Endothelial cell of umbilical vein (primary cell): ENCODE results near the gene TMEM92. TPM values are rescaled to one million over a fixed set of nuclear protein-coding genes. Genes with fewer than 3 reads are reported as not detected.

Source experiments
- BruUV-seq: library from RNA; stranded (reverse); fragments of 400-500 nt; replicated peaks from 2 replicates; lab custom pipeline; 2021; lab: Mats Ljungman, UMichigan
- CTCF ChIA-PET: fragments of 300-600, 350-600 bp; sonication (Branson Sonifier 250); formaldehyde crosslinking; loops from one replicate; lab custom pipeline; 2021; ENCODE audit warnings: antibody characterized with exemption, inconsistent platforms; lab: Charles Lee
- POLR2A ChIA-PET: fragments of 300-600, 350-600 bp; sonication (Branson Sonifier 250); formaldehyde crosslinking; loops from one replicate; lab custom pipeline; 2021; ENCODE audit warnings: antibody characterized with exemption, inconsistent platforms; lab: Charles Lee
- DNase-seq: peaks from one replicate; pipeline ENCODE4 v3.0.0-alpha.2; 2011; ENCODE audit warnings: low read depth, low spot score
- FAIRE-seq: peaks from 2 replicates; lab custom pipeline; 2011; peaks lifted over from hg19 to GRCh38; lab: Jason Lieb, UNC
- H2AFZ ChIP-seq: 2 replicates; pipeline ENCODE4 v1.6.0; 2012; ENCODE audit warnings: low read depth, low read length, control low read depth, inconsistent platforms
- H3K27ac ChIP-seq: 2 replicates; pipeline ENCODE4 v1.5.1; 2011; ENCODE audit warnings: low read depth, mild to moderate bottlenecking, control low read depth, low read length, moderate library complexity; ENCODE audit not compliant: insufficient read depth
- H3K27me3 ChIP-seq, 2 experiments: 2 replicates each; pipeline versions ENCODE4 v1.6.0 to v1.6.1; 2011; ENCODE audit warnings: low read length in 2 of 2, mixed read lengths in 1 of 2; ENCODE audit not compliant: control insufficient read depth in 2 of 2, insufficient read depth in 2 of 2
- H3K36me3 ChIP-seq, 2 experiments: 2 replicates in 1 of 2; 3 replicates in 1 of 2; pipeline ENCODE4 v1.5.1; 2011; ENCODE audit warnings: low read length in 2 of 2, mild to moderate bottlenecking in 1 of 2, moderate library complexity in 1 of 2; ENCODE audit not compliant: control insufficient read depth in 2 of 2, insufficient read depth in 2 of 2; ENCODE audit errors: extremely low read depth in 1 of 2
- H3K4me1 ChIP-seq: 3 replicates; pipeline ENCODE4 v1.5.1; 2011; ENCODE audit warnings: mild to moderate bottlenecking, low read length; ENCODE audit not compliant: control insufficient read depth, insufficient read depth; ENCODE audit errors: extremely low read depth
- H3K4me2 ChIP-seq: 2 replicates; pipeline ENCODE4 v1.6.1; 2011; ENCODE audit warnings: low read length, control low read depth, mixed read lengths; ENCODE audit not compliant: insufficient read depth
- H3K4me3 ChIP-seq, 3 experiments: fragments of 200-600 bp in 1 of 3; sonication (generic), shearing (Covaris generic) in 1 of 3; replicated peaks in 1 of 3; 2 replicates each; pipeline ENCODE4 v1.5.1; 2011 to 2016; ENCODE audit warnings: control low read depth in 3 of 3, low read length in 3 of 3, mild to moderate bottlenecking in 2 of 3, inconsistent platforms in 1 of 3, low read depth in 1 of 3, moderate library complexity in 1 of 3; ENCODE audit not compliant: insufficient read depth in 1 of 3
- H3K79me2 ChIP-seq: 2 replicates; pipeline ENCODE4 v1.6.0; 2012; ENCODE audit warnings: low read length, inconsistent platforms; ENCODE audit not compliant: control insufficient read depth, insufficient read depth
- H3K9ac ChIP-seq: replicated peaks from 2 replicates; pipeline ENCODE3; 2011; ENCODE audit warnings: low read length, control low read depth; ENCODE audit not compliant: insufficient read depth; ENCODE audit errors: extremely low read depth
- H3K9me1 ChIP-seq: replicated peaks from 3 replicates; pipeline ENCODE4 v1.6.0; 2011; ENCODE audit warnings: mild to moderate bottlenecking, low read length; ENCODE audit not compliant: control insufficient read depth, insufficient read depth; ENCODE audit errors: extremely low read depth
- H3K9me3 ChIP-seq: replicated peaks from 2 replicates; pipeline ENCODE4 v1.5.1; 2012; ENCODE audit warnings: low read length, inconsistent platforms; ENCODE audit not compliant: control insufficient read depth, insufficient read depth
- H4K20me1 ChIP-seq: replicated peaks from 2 replicates; pipeline ENCODE3; 2011; ENCODE audit warnings: mild to moderate bottlenecking, low read length; ENCODE audit not compliant: control insufficient read depth, insufficient read depth; ENCODE audit errors: extremely low read depth
- CTCF ChIP-seq, 2 donors: IDR thresholded peaks; 1 replicate in 1 of 2; 2 replicates in 1 of 2; pipeline ENCODE4 v1.5.1; 2011; ENCODE audit warnings: low read length in 2 of 2, mild to moderate bottlenecking in 2 of 2, moderate library complexity in 2 of 2, control low read depth in 1 of 2, inconsistent platforms in 1 of 2, low read depth in 1 of 2; ENCODE audit not compliant: insufficient read depth in 1 of 2; ENCODE audit errors: extremely low read depth in 1 of 2
- EZH2 ChIP-seq: IDR thresholded peaks from 2 replicates; pipeline ENCODE4 v1.6.1; 2012; ENCODE audit warnings: borderline replicate concordance, low read depth, mild to moderate bottlenecking, moderate library complexity, low read length, inconsistent platforms; ENCODE audit not compliant: severe bottlenecking
- FOS ChIP-seq: IDR thresholded peaks from 2 replicates; pipeline ENCODE4 v1.6.1; 2011; ENCODE audit warnings: mild to moderate bottlenecking, low read length, moderate library complexity, borderline replicate concordance; ENCODE audit not compliant: insufficient read depth
- GATA2 ChIP-seq: IDR thresholded peaks from 2 replicates; pipeline ENCODE4 v1.7.0; 2011; ENCODE audit warnings: low read depth, mild to moderate bottlenecking, moderate library complexity, mixed read lengths, low read length; ENCODE audit not compliant: insufficient read length, insufficient read depth
- JUN ChIP-seq: IDR thresholded peaks from 2 replicates; pipeline ENCODE4 v1.6.1; 2011; ENCODE audit warnings: borderline replicate concordance, low read depth; ENCODE audit not compliant: insufficient read length, insufficient read depth
- MAX ChIP-seq: IDR thresholded peaks from 2 replicates; pipeline ENCODE4 v1.6.1; 2011; ENCODE audit not compliant: insufficient read depth, insufficient read length
- MYC ChIP-seq: IDR thresholded peaks from one replicate; pipeline ENCODE4 v1.6.1; 2011; ENCODE audit warnings: mild to moderate bottlenecking, low read depth, low read length
- POLR2A ChIP-seq: IDR thresholded peaks from 2 replicates; pipeline ENCODE4 v1.6.1; 2012; ENCODE audit warnings: low read depth, mild to moderate bottlenecking, control low read depth, low read length
- POLR2AphosphoS5 ChIP-seq: IDR thresholded peaks from 2 replicates; pipeline ENCODE4 v1.6.1; 2012; ENCODE audit warnings: low read depth, mild to moderate bottlenecking, control low read depth, low read length, moderate library complexity; ENCODE audit not compliant: insufficient read depth
- dilution Hi-C: fragments of 300-500 bp; cut with MboI; formaldehyde crosslinking; loops from one replicate; pipeline ENCODE4 v1.15.0; 2019; ENCODE audit warnings: low sequenced_read_pairs; ENCODE audit not compliant: extremely low pct_ligation_motif_present
- intact Hi-C: fragments of 100-400 bp; cut with micrococcal nuclease; formaldehyde crosslinking; loops from one replicate; pipeline ENCODE4 v1.10.0; 2022
- polyA plus RNA-seq, 4 experiments: library from polyadenylated mRNA; depleted of rRNA in 3 of 4; stranded (reverse) in 3 of 4; unstranded in 1 of 4; fragments of >200 nt; gene quantifications; 2 replicates each; pipeline versions ENCODE4 v1.2.1 to v1.2.3, GENCODE V29; 2011 to 2012; ENCODE audit warnings: missing spikeins in 1 of 4
- total RNA-seq: library from RNA; stranded (reverse); gene quantifications from 2 replicates; pipeline ENCODE4 v1.2.3, GENCODE V29; 2021

TMEM92 gene
- total and polyA plus RNA-seq, 2 donors (not counting 3 experiments of a cell fraction or from before 2014, with no cell fraction given), result 0.03 TPM; not detected in 1

GRCh38 chr17:50239937-50240336 is 34.3 kb upstream of the TMEM92 start:
- intact Hi-C loops, result no loop called here
- POLR2A ChIA-PET, result no interaction called here
- TF ChIP-seq JUN, result no peak
- no peak for TF ChIP-seq FOS
- TF ChIP-seq POLR2AphosphoS5, result no peak
- Histone ChIP-seq H3K4me1 (no peaks in the 10 kb centered on the region), H3K27me3 (peaks cover 18 to 35% of the 10 kb centered on the region in 2 experiments), H3K36me3 (no peaks in the 10 kb centered on the region), H3K9me3 (no peaks in the 10 kb centered on the region), H3K4me3 (no peak overlapping the region), H3K79me2 (no peaks in the 10 kb centered on the region), H4K20me1 (no peaks in the 10 kb centered on the region), H3K4me2 (no peak overlapping the region), H3K9me1 (no peaks in the 10 kb centered on the region), H3K27ac (no peak overlapping the region), H3K9ac (no peak overlapping the region), H2AFZ (no peak overlapping the region)
- no peak for FAIRE-seq
- dilution Hi-C loops, result no loop called here
- CTCF ChIA-PET, result interaction anchor here (1.6 kb wide), 1 partner anchor 55 kb away, joined by 4 read pairs; no protein-coding TSS in a partner anchor
- DNase-seq, result no peak
- no TSS peak for BruUV-seq

GRCh38 chr17:50240851-50241250 is 33.4 kb upstream of the TMEM92 start:
- H3K27ac ChIP-seq, result no peak overlapping the region
- intact Hi-C loops, result no loop called here
- no peaks in the 10 kb centered on the region for H3K79me2 ChIP-seq
- H3K4me3 ChIP-seq, result no peak overlapping the region
- H3K9me1 ChIP-seq, result no peaks in the 10 kb centered on the region
- BruUV-seq, result no TSS peak
- dilution Hi-C loops, result no loop called here
- DNase-seq (no peak), FAIRE-seq (no peak)
- H4K20me1 ChIP-seq, result no peaks in the 10 kb centered on the region
- POLR2A ChIA-PET, result no interaction called here
- CTCF ChIA-PET, result interaction anchor here (0.7 to 1.6 kb wide), 2 partner anchors 18 to 54 kb away, joined by 3 to 4 read pairs; no protein-coding TSS in a partner anchor
- TF ChIP-seq POLR2AphosphoS5 (no peak), CTCF (IDR thresholded peaks at IDR 0.05; ENCODE audit: extremely low read depth in 1 of 2, insufficient read depth in 1 of 2, low read depth in 1 of 2, low read length in 2 of 2) (no peak), POLR2A (no peak), EZH2 (no peak), FOS (no peak), MYC (no peak), JUN (no peak), GATA2 (no peak), MAX (no peak)
- H3K4me2 ChIP-seq, result no peak overlapping the region
- no peaks in the 10 kb centered on the region for H3K36me3 ChIP-seq
- H2AFZ ChIP-seq, result no peak overlapping the region
- peaks cover 17 to 26% of the 10 kb centered on the region in 2 experiments for H3K27me3 ChIP-seq
- no peaks in the 10 kb centered on the region for H3K9me3 ChIP-seq
- no peaks in the 10 kb centered on the region for H3K4me1 ChIP-seq
- H3K9ac ChIP-seq, result no peak overlapping the region
